PC-3 (cell line): ENCODE data around the gene ZNF286A. TPM values are rescaled to one million over a fixed set of nuclear protein-coding genes. Genes with fewer than 3 reads are reported as not detected.

Experiments
- total RNA-seq: library from RNA; depleted of rRNA; stranded (reverse); fragments of >200 nt; gene quantifications from 2 replicates; pipeline ENCODE4 v1.2.3, GENCODE V29; 2014; rRNA removed

The ZNF286A gene
- total RNA-seq, 1 experiment from 2014 or later: 49.6 TPM

Other genes starting within 250 kb of the ZNF286A start
- gene CDRT4, start 232.1 kb upstream of the ZNF286A start, total RNA-seq: 5.0 and 8.9 TPM in 2 replicates
- 23.7 and 24.0 TPM in 2 replicates for gene TVP23C, start 136.3 kb upstream of the ZNF286A start, total RNA-seq
- gene FBXW10B, start 80.0 kb upstream of the ZNF286A start, total RNA-seq: 7.0 and 7.2 TPM in 2 replicates
- gene TRIM16, start 15.4 kb upstream of the ZNF286A start, total RNA-seq: 76.2 and 76.6 TPM in 2 replicates
- not detected in 2 replicates for gene TBC1D26, start 32.5 kb downstream of the ZNF286A start, total RNA-seq
- 118 and 130 TPM in 2 replicates for gene ADORA2B, start 245.4 kb downstream of the ZNF286A start, total RNA-seq